Activated CD8-positive, alpha-beta T cell treated with anti-CD3 and anti-CD28 coated beads for 36 hours (primary cell): ENCODE results near the gene PYHIN1. TPM values are rescaled to one million over a fixed set of nuclear protein-coding genes. Genes with fewer than 3 reads are reported as not detected.

Experiments used
- ATAC-seq: fragments of 200-7000 bp; cut with Tn5 transposase; one replicate; pipeline ENCODE4 v1.10.0; 2021; ENCODE audit warnings: mild to moderate bottlenecking, moderate library complexity
- CTCF ChIA-PET: fragments of 350-600 bp; sonication (Branson Sonifier 250); formaldehyde crosslinking; loops from one replicate; lab custom pipeline; 2021; ENCODE audit warnings: antibody characterized with exemption; lab: Charles Lee
- POLR2A ChIA-PET: fragments of 350-600 bp; sonication (Branson Sonifier 250); formaldehyde crosslinking; loops from one replicate; lab custom pipeline; 2021; ENCODE audit warnings: antibody characterized with exemption; lab: Charles Lee
- DNase-seq: peaks from one replicate; pipeline ENCODE4 v3.0.0-alpha.2; 2020
- H3K27ac Mint-ChIP-seq: one replicate; pipeline ENCODE4 v1.8.0; 2021; ENCODE audit warnings: mild to moderate bottlenecking, mixed read lengths
- H3K27me3 Mint-ChIP-seq: one replicate; pipeline ENCODE4 v1.8.0; 2021; ENCODE audit warnings: mixed read lengths
- H3K36me3 Mint-ChIP-seq: one replicate; pipeline ENCODE4 v1.8.0; 2021; ENCODE audit warnings: low read depth, mixed read lengths
- H3K4me1 Mint-ChIP-seq: one replicate; pipeline ENCODE4 v1.8.0; 2021; ENCODE audit warnings: low read depth, mixed read lengths
- H3K4me3 Mint-ChIP-seq: one replicate; pipeline ENCODE4 v1.8.0; 2021; ENCODE audit warnings: mild to moderate bottlenecking, moderate library complexity, mixed read lengths
- H3K9me3 Mint-ChIP-seq: one replicate; pipeline ENCODE4 v1.8.0; 2021; ENCODE audit warnings: mixed read lengths
- CTCF ChIP-seq: fragments of 200-600 bp; IDR thresholded peaks from one replicate; pipeline ENCODE4 v1.8.0; 2022; ENCODE audit warnings: antibody characterized with exemption, mild to moderate bottlenecking
- intact Hi-C: fragments of 100-400 bp; cut with micrococcal nuclease; formaldehyde crosslinking; loops from one replicate; pipeline ENCODE4 v1.10.0; 2022
- total RNA-seq, 2 experiments: library from RNA; stranded (reverse); gene quantifications; one replicate each; pipeline ENCODE4 v1.2.3, GENCODE V29; 2021

PYHIN1 gene
- total RNA-seq, 2 experiments from 2014 or later, result 7.0 to 8.5 TPM

GRCh38 chr1:158998037-158998780, 66.9 kb downstream of the PYHIN1 start:
- peaks cover 25% of the 10 kb centered on the region for H3K4me1 Mint-ChIP-seq
- no peak overlapping the region for H3K4me3 Mint-ChIP-seq
- H3K27me3 Mint-ChIP-seq, result no peaks in the 10 kb centered on the region
- ATAC-seq (peak; percentile 31), DNase-seq (no peak)
- POLR2A ChIA-PET, result interaction anchor here (0.6 to 0.9 kb wide), 3 partner anchors 11 to 927 kb away, joined by 3 to 4 read pairs (median 3); partner anchors contain the start of gene IFI16
- intact Hi-C loops, result loop anchor here (5.0 kb wide), 1 partner anchor 206 kb away; no protein-coding TSS in a partner anchor
- H3K36me3 Mint-ChIP-seq, result peaks cover 6% of the 10 kb centered on the region
- peaks cover 2% of the 10 kb centered on the region for H3K9me3 Mint-ChIP-seq
- no peak for TF ChIP-seq CTCF
- H3K27ac Mint-ChIP-seq, result peak overlapping the region; percentile 78
- CTCF ChIA-PET, result interaction anchor here (0.6 to 2.5 kb wide), 23 partner anchors 8 to 795 kb away, joined by 3 to 34 read pairs (median 3); partner anchors contain the start of gene AIM2

GRCh38 chr1:158998781-158999161, 67.4 kb downstream of the PYHIN1 start:
- peaks cover 25% of the 10 kb centered on the region for H3K4me1 Mint-ChIP-seq
- ATAC-seq (peak; percentile 72), DNase-seq (peak; percentile 62)
- no peaks in the 10 kb centered on the region for H3K9me3 Mint-ChIP-seq
- CTCF ChIA-PET, result interaction anchor here (0.6 to 2.5 kb wide), 22 partner anchors 9 to 795 kb away, joined by 3 to 34 read pairs (median 3); partner anchors contain the start of gene AIM2
- POLR2A ChIA-PET, result interaction anchor here (0.6 kb wide), 1 partner anchor 24 kb away, joined by 3 read pairs; no protein-coding TSS in a partner anchor
- H3K27ac Mint-ChIP-seq, result peak overlapping the region; percentile 78
- peak; percentile 86 for TF ChIP-seq CTCF
- intact Hi-C loops, result loop anchor here (5.0 kb wide), 1 partner anchor 206 kb away; no protein-coding TSS in a partner anchor
- H3K36me3 Mint-ChIP-seq, result peaks cover 6% of the 10 kb centered on the region
- no peak overlapping the region for H3K4me3 Mint-ChIP-seq
- no peaks in the 10 kb centered on the region for H3K27me3 Mint-ChIP-seq

- Mint-ChIP-seq H3K4me1 (peaks cover 25% of the 10 kb centered on the region), H3K27me3 (no peaks in the 10 kb centered on the region), H3K9me3 (no peaks in the 10 kb centered on the region), H3K27ac (peak overlapping the region; percentile 17), H3K4me3 (no peak overlapping the region), H3K36me3 (peaks cover 6% of the 10 kb centered on the region)
- ATAC-seq, result no peak
- TF ChIP-seq CTCF, result no peak
- POLR2A ChIA-PET, result interaction anchor here (2.0 kb wide), 1 partner anchor 10 kb away, joined by 12 read pairs; the partner anchor contains the start of gene IFI16
- CTCF ChIA-PET, result no interaction called here
- intact Hi-C loops, result loop anchor here (5.0 kb wide), 1 partner anchor 207 kb away; no protein-coding TSS in a partner anchor
- DNase-seq, result no peak
These were observed 68.1 kb downstream of the PYHIN1 start for GRCh38 chr1:158999316-159000069.

GRCh38 chr1:159000070-159000409, 68.7 kb downstream of the PYHIN1 start:
- no peak overlapping the region for H3K4me3 Mint-ChIP-seq
- DNase-seq (no peak), ATAC-seq (no peak)
- TF ChIP-seq CTCF, result no peak
- H3K36me3 Mint-ChIP-seq, result peaks cover 6% of the 10 kb centered on the region
- peak overlapping the region; percentile 17 for H3K27ac Mint-ChIP-seq
- intact Hi-C loops, result no loop called here
- H3K27me3 Mint-ChIP-seq, result no peaks in the 10 kb centered on the region
- ChIA-PET POLR2A (interaction anchor here (2.0 kb wide), 1 partner anchor 10 kb away, joined by 12 read pairs; the partner anchor contains the start of gene IFI16), CTCF (no interaction called here)
- no peaks in the 10 kb centered on the region for H3K9me3 Mint-ChIP-seq
- peaks cover 28% of the 10 kb centered on the region for H3K4me1 Mint-ChIP-seq
